Coronary artery (tissue), 2 donors: ENCODE measurements around the gene ADCK1.

Source experiments
- DNase-seq: peaks from one replicate; pipeline ENCODE4 v3.0.0-alpha.2; 2017; ENCODE audit warnings: low spot score
- H3K27ac ChIP-seq, 2 donors: fragments of 200-600 bp; sonication (generic); one replicate each; pipeline ENCODE4 v1.5.1; 2016 to 2019
- H3K4me3 ChIP-seq: fragments of 200-600 bp; sonication (generic); 2 replicates; pipeline ENCODE4 v1.5.1; 2016; ENCODE audit warnings: mild to moderate bottlenecking, moderate library complexity
- TF ChIP-seq, protein P1 (sequence below): fragments of 200-600 bp; sonication (generic); IDR thresholded peaks from one replicate; pipeline ENCODE4 v1.5.1; 2019; ENCODE audit warnings: antibody characterized with exemption

The ADCK1 gene

GRCh38 chr14:77866932-77867331, 67.0 kb downstream of the ADCK1 start:
- no peak overlapping the region for H3K4me3 ChIP-seq
- no peak overlapping the region for H3K27ac ChIP-seq
- no peak for DNase-seq
- TF ChIP-seq, protein P1, sequence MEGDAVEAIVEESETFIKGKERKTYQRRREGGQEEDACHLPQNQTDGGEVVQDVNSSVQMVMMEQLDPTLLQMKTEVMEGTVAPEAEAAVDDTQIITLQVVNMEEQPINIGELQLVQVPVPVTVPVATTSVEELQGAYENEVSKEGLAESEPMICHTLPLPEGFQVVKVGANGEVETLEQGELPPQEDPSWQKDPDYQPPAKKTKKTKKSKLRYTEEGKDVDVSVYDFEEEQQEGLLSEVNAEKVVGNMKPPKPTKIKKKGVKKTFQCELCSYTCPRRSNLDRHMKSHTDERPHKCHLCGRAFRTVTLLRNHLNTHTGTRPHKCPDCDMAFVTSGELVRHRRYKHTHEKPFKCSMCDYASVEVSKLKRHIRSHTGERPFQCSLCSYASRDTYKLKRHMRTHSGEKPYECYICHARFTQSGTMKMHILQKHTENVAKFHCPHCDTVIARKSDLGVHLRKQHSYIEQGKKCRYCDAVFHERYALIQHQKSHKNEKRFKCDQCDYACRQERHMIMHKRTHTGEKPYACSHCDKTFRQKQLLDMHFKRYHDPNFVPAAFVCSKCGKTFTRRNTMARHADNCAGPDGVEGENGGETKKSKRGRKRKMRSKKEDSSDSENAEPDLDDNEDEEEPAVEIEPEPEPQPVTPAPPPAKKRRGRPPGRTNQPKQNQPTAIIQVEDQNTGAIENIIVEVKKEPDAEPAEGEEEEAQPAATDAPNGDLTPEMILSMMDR = no peak

- TF ChIP-seq, protein P1 = no peak
- no peak for DNase-seq
Measured at GRCh38 chr14:77867476-77867875, 67.6 kb downstream of the ADCK1 start.

DNA sequence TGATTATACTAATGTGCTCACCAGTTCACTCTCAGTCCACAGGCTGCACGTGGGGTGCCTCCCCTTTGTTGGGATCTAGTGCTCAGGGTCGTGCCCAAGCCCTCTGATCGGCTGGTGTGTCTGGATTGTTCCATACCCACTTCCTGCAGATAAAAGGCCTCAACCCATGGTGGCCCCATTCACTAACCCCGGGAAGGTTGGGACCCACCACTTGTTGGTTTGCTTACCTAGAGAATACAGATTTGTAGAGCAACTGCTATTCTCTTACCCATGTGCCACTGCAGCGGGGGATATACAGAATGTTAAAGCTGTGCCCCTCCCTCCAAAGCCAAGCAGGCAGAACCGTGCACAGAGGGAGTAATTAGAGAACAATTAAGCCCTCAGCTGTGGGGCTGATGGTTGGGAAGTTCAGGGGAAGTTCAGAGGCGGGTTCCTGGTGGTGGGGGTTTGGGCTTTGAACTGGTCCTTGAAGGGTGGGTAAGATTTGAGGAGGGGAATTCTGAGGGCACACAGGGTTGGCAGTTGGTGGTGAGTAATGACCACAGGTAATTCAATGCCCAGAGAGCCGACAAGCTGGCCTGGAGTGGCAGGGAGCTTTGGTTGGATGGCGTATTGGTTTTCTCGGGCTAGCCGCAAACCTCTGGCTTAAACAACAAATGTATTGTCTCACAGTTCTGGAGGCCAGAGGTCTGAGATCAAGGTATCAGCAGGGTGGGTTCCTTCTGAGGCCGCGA, 68.8 kb downstream of the ADCK1 start:
- DNase-seq = no peak
- no peak overlapping the region for H3K4me3 ChIP-seq
- H3K27ac ChIP-seq = no peak overlapping the region
- TF ChIP-seq, protein P1 = no peak

More at GRCh38 chr14:77867476-77867875, 67.6 kb downstream of the ADCK1 start:
- Histone ChIP-seq H3K27ac (no peak overlapping the region), H3K4me3 (no peak overlapping the region)

GRCh38 chr14:77869340-77869739, 69.4 kb downstream of the ADCK1 start:
- Histone ChIP-seq H3K27ac (no peak overlapping the region), H3K4me3 (no peak overlapping the region)
- TF ChIP-seq, protein P1 = no peak
- DNase-seq = no peak

DNA sequence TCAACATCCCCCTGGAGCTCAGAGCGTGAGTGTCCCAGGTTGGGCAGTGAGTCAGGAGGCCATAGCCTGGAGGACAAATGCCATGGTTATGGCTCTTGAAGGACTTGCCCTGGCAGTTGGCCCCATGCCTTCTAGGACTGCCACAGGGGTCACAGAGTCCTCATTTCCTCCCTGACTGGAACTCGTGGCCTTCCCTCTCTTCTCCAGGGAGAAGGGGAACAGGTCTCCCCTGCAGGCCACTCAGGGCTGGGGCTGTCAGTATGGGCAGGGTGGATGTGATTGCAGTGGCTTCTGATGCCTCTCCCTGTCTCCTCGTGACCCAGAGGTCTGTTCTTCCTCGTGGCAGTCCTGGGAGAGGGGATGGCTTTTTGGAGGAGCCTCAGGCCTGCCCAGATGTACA, 70.7 kb downstream of the ADCK1 start:
- Histone ChIP-seq H3K4me3 (no peak overlapping the region), H3K27ac (no peak overlapping the region)
- no peak for DNase-seq
- TF ChIP-seq, protein P1 = no peak

DNA sequence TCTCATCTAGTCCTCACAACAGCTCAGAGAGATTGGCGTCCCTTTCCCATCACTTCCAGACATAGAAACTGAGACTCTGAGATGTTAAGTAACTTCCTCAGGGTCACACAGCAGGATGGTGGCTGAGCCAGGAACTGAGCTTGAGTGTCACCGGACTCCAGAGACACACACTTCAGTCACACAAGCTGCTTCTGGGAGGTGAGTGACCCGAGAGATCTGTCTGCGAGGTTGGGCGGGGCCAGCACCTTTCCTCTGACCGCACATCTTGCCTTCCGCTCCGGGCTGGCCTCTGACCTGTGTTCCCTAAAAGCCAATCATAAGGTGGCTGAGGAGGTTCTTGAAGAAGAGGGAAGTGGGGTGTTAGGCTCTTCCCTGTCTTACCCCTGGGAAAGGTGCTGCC, 72.2 kb downstream of the ADCK1 start:
- TF ChIP-seq, protein P1 = no peak
- Histone ChIP-seq H3K27ac (no peak overlapping the region), H3K4me3 (no peak overlapping the region)
- no peak for DNase-seq

DNA sequence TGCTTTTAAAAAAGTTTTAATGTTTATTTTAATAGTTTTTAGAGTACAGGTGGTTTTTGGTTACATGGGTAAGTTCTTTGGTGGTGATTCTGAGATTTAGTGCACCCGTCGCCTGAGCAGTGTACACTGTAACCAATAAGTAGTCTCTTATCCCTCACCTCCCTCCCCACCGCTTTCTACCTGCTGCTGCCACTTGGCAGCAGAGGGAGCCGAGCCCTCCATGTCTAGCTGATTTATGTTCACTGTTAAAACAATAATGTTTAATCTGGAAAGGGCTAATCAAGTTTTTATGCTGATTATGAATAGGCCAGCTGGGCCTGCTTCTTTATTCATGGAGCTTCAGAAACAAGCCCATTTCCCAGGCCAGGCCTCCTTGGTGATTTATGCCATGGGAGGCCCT, 73.1 kb downstream of the ADCK1 start:
- Histone ChIP-seq H3K4me3 (no peak overlapping the region), H3K27ac (no peak overlapping the region)
- DNase-seq = no peak
- TF ChIP-seq, protein P1 = no peak
